Measurements from ENCODE around the gene KCTD20. TPM values are rescaled to one million over a fixed set of nuclear protein-coding genes. Genes with fewer than 3 reads are reported as not detected.

The KCTD20 gene
- total and polyA plus RNA-seq, 10 of the 15 experiments (the other 5 are each of a cell fraction or from before 2014, with no cell fraction given): 18.1 to 77.0 (median 50.5) TPM

GRCh38 chr6:36536873-36537547 lies 94.2 kb downstream of the KCTD20 start:
- no peak overlapping the region for H2AFZ ChIP-seq (ENCODE audit: control insufficient read depth, low read depth, low read length)
- no peaks in the 10 kb centered on the region for H3K9me3 ChIP-seq (replicated peaks; ENCODE audit: control insufficient read depth, insufficient read depth, low read length)
- no peak overlapping the region for H3K4me3 ChIP-seq
- no peak overlapping the region for H3K27ac ChIP-seq (ENCODE audit: control insufficient read depth, insufficient read depth)
- H4K20me1 ChIP-seq (ENCODE audit: control insufficient read depth, insufficient read depth): no peaks in the 10 kb centered on the region
- RAD21 ChIA-PET (ENCODE audit: unreplicated experiment): no interaction called here
- intact Hi-C loops (cut with micrococcal nuclease; ENCODE audit: unreplicated experiment) (no loop called here), in situ Hi-C loops (cut with MboI) (no loop called here)
- H3K4me2 ChIP-seq (ENCODE audit: control insufficient read depth, insufficient read depth): no peak overlapping the region
- no peaks in the 10 kb centered on the region for H3K27me3 ChIP-seq (replicated peaks in 1 of 2; ENCODE audit: control insufficient read depth in 2 of 2, insufficient read depth in 2 of 2, low read length in 1 of 2)
- ATAC-seq: no peak
- BruUV-seq (replicated peaks): no TSS peak
- POLR2A ChIA-PET: no interaction called here
- no peaks in the 10 kb centered on the region for H3K4me1 ChIP-seq (ENCODE audit: control insufficient read depth, insufficient read depth, low read length)
- DNase-seq (ENCODE audit: low read depth, low spot score): no peak
- H3K9ac ChIP-seq (ENCODE audit: control insufficient read depth, insufficient read depth, low read length): no peak overlapping the region
- H3K79me2 ChIP-seq (ENCODE audit: control insufficient read depth, insufficient read depth, low read length): no peaks in the 10 kb centered on the region; the same call in 1 of the 2 replicates
- SMC1A ChIA-PET (ENCODE audit: uncharacterized antibody, unreplicated experiment): interaction anchor here (1.0 kb wide), 1 partner anchor 17 kb away, joined by 3 read pairs; no protein-coding TSS in a partner anchor
- TF ChIP-seq WRNIP1 (IDR thresholded peaks at IDR 0.05; ENCODE audit: borderline replicate concordance, low read depth, low read length) (no peak), YY1 (IDR thresholded peaks at IDR 0.05; ENCODE audit: low read depth, low read length) (no peak), CHD1 (IDR thresholded peaks at IDR 0.05; ENCODE audit: low read depth, low read length) (no peak), RFX5 (IDR thresholded peaks at IDR 0.05; ENCODE audit: low read depth, low read length) (no peak), NR2C1 (IDR thresholded peaks at IDR 0.05) (no peak), CBFB (IDR thresholded peaks at IDR 0.05; ENCODE audit: low read depth) (no peak), ELK1 (IDR thresholded peaks at IDR 0.05; ENCODE audit: low read depth, low read length) (no peak), ETV6 (conservative IDR thresholded peaks at IDR 0.05 in 1 of 2, IDR thresholded peaks at IDR 0.05 in 1 of 2; ENCODE audit: borderline replicate concordance in 1 of 2, low read depth in 1 of 2) (no peak), NBN (IDR thresholded peaks at IDR 0.05) (no peak), CUX1 (IDR thresholded peaks at IDR 0.05; ENCODE audit: insufficient replicate concordance, low read depth, low read length) (no peak)
- 96% methylated on average over 3 of the region's 3 CpGs for WGBS (ENCODE audit: insufficient coverage, insufficient replicate concordance, low lambda C conversion rate, missing lambda C conversion rate)
- FAIRE-seq: no peak
- CTCF ChIA-PET: no interaction called here
- peaks cover 0 to 17% of the 10 kb centered on the region in 2 experiments; a peak in 3 of 4 replicates for H3K36me3 ChIP-seq (ENCODE audit: control insufficient read depth in 2 of 2, insufficient read depth in 2 of 2, low read length in 1 of 2)
